ENCODE measurements around the gene GNB3. TPM values are rescaled to one million over a fixed set of nuclear protein-coding genes. Genes with fewer than 3 reads are reported as not detected.
"Not testable (repeated sequence)": the region's sequence is repeated elsewhere in the genome, so short reads cannot be mapped to it uniquely, and the experiment has no call there.

GNB3 gene
- polyA plus RNA-seq, 1 of the 3 experiments (the other 2 are of a cell fraction): 12.9 TPM

DNA sequence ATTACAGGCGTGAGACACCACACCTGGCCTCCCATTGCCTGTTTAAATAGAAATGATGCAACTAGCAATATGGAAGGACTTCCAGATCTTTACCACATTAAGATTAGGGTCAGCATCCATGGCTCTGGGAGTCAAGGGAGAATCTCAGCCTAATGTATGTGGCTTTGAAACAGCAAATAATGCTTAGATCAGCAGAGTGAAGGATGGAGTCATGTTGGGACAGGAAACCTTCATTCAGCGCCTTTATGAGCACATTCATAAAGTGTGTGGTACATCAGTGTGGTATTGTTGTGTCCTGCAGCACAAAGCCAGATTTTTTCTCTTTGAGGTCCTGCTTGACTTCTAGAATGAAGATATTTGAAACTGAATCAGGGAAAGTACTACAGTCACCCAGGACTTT lies 47.6 kb downstream of the GNB3 start:
- H4K20me1 ChIP-seq (ENCODE audit: insufficient read depth): no peaks in the 10 kb centered on the region
- no peak overlapping the region for H3K27ac ChIP-seq (ENCODE audit: low read depth in 2 of 2, low read length in 1 of 2)
- TF ChIP-seq, protein P1, sequence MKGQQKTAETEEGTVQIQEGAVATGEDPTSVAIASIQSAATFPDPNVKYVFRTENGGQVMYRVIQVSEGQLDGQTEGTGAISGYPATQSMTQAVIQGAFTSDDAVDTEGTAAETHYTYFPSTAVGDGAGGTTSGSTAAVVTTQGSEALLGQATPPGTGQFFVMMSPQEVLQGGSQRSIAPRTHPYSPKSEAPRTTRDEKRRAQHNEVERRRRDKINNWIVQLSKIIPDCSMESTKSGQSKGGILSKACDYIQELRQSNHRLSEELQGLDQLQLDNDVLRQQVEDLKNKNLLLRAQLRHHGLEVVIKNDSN (IDR thresholded peaks at IDR 0.05; ENCODE audit: borderline replicate concordance, low read depth): no peak
- TF ChIP-seq TCF12 (IDR thresholded peaks at IDR 0.05): no peak
- ChIA-PET CTCF (no interaction called here), POLR2A (no interaction called here)
- no peak overlapping the region for H3K4me2 ChIP-seq
- H3F3A ChIP-seq (replicated peaks; ENCODE audit: insufficient read depth): peaks cover 16% of the 10 kb centered on the region
- H3K4me1 ChIP-seq (ENCODE audit: control insufficient read depth in 1 of 2, insufficient read depth in 2 of 2, low read depth in 1 of 2, low read length in 1 of 2): peaks cover 6 to 9% of the 10 kb centered on the region in 2 experiments; a peak in 3 of 4 replicates
- DNase-seq: no peak
- no peaks in the 10 kb centered on the region for H3K9me2 ChIP-seq
- H3K79me2 ChIP-seq (ENCODE audit: insufficient read depth): no peaks in the 10 kb centered on the region
- H2AFZ ChIP-seq (ENCODE audit: low read depth): no peak overlapping the region
- peaks cover 2 to 5% of the 10 kb centered on the region in 2 experiments for H3K36me3 ChIP-seq (replicated peaks in 1 of 2; ENCODE audit: control insufficient read depth in 1 of 2, insufficient read depth in 2 of 2, low read length in 1 of 2)
- no peaks in the 10 kb centered on the region for H3K9me3 ChIP-seq
- no peak overlapping the region for H3K9ac ChIP-seq
- 94% methylated on average over 2 of the region's 2 CpGs for WGBS (ENCODE audit: low lambda C conversion rate)
- H3K27me3 ChIP-seq (ENCODE audit: insufficient read depth): no peaks in the 10 kb centered on the region
- H3K4me3 ChIP-seq (ENCODE audit: low read depth in 2 of 2, low read length in 1 of 2): 0 out of 4 replicates have a peak overlapping the region, but pooled peaks of 1 of the 2 experiments have one; percentile 12

DNA sequence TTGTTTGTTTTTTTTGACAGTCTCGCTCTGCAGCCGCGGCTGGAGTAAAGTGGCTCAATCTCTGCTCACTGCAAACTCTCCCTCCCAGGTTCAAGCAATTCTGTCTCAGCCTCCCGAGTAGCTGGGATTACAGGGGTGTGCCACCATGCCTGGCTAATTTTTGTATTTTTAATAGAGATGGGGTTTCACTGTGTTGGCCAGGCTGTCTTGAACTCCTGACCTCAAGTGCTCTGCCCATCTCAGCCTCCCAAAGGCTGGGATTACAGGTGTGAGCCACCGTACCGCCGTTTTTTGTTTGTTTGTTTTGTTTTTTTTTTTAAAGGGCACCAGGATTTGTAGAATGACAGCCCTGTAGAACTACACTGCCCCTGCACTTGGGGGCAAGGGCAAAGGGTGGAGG lies 48.1 kb downstream of the GNB3 start:
- H3K27ac ChIP-seq (ENCODE audit: low read depth in 2 of 2, low read length in 1 of 2); H3K79me2 ChIP-seq (ENCODE audit: insufficient read depth); H3K9me2 ChIP-seq; H3K4me1 ChIP-seq (ENCODE audit: control insufficient read depth in 1 of 2, insufficient read depth in 2 of 2, low read depth in 1 of 2, low read length in 1 of 2); H3K36me3 ChIP-seq (replicated peaks in 1 of 2; ENCODE audit: control insufficient read depth in 1 of 2, insufficient read depth in 2 of 2, low read length in 1 of 2); H3K4me2 ChIP-seq; DNase-seq; H3K27me3 ChIP-seq (ENCODE audit: insufficient read depth); H2AFZ ChIP-seq (ENCODE audit: low read depth); CTCF ChIA-PET; H3K4me3 ChIP-seq (ENCODE audit: low read depth in 2 of 2, low read length in 1 of 2); H4K20me1 ChIP-seq (ENCODE audit: insufficient read depth); H3K9me3 ChIP-seq; H3K9ac ChIP-seq: not testable (repeated sequence)
- H3F3A ChIP-seq (replicated peaks; ENCODE audit: insufficient read depth): peaks cover 16% of the 10 kb centered on the region
- POLR2A ChIA-PET: interaction anchor here (1.2 kb wide), 1 partner anchor 25 kb away, joined by 4 read pairs; the partner anchor contains the start of gene ENO2
- WGBS (ENCODE audit: low lambda C conversion rate): 93% methylated on average over 7 of the region's 7 CpGs

DNA sequence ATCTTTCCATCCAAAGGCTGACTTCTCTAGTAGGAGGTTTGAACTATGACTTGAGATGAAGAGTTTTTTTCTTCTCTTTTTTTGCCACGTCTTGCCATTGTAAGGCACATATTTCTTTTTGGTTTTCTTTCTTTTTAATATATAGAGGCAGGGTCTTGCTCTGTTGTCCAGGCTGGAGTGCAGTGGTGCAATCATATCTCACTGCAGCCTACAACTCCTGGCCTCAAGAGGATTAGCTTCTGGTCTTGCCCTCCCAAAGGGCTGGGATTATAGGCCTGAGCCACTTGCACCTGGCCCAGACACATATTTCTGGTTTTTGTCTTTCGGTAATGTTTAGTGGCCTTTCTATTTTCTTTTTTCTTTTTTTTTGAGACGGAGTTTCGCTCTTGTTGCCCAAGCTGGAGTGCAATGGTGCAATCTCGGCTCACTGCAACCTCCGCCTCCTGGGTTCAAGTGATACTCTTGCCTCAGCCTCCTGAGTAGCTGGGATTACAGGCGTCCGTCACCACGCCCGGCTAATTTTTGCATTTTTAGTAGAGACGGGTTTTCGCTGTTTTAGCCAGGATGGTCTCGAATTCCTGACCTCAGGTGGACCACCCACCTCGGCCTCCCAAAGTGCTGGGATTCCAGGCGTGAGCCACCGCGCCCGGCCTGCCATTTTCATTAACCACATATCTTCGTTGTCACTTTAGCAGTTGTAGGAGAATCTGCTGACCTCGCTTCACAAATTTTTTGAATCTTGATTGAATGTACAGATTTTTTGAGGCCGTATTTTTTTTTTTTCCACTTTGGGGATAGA lies 49.2 kb downstream of the GNB3 start:
- 95% methylated on average over 21 of the region's 21 CpGs for WGBS (ENCODE audit: low lambda C conversion rate)
- H3K4me1 ChIP-seq (ENCODE audit: control insufficient read depth in 1 of 2, insufficient read depth in 2 of 2, low read depth in 1 of 2, low read length in 1 of 2); H3K4me3 ChIP-seq (ENCODE audit: low read depth in 2 of 2, low read length in 1 of 2); H3K9me3 ChIP-seq; H3K9me2 ChIP-seq; H3K79me2 ChIP-seq (ENCODE audit: insufficient read depth); DNase-seq; H4K20me1 ChIP-seq (ENCODE audit: insufficient read depth); H3K36me3 ChIP-seq (replicated peaks in 1 of 2; ENCODE audit: control insufficient read depth in 1 of 2, insufficient read depth in 2 of 2, low read length in 1 of 2); H3K27me3 ChIP-seq (ENCODE audit: insufficient read depth): not testable (repeated sequence)
- H3K27ac ChIP-seq (ENCODE audit: low read depth in 2 of 2, low read length in 1 of 2): peak overlapping the region; percentile 89 to 96
- H3F3A ChIP-seq (replicated peaks; ENCODE audit: insufficient read depth): peaks cover 16% of the 10 kb centered on the region
- CTCF ChIA-PET: interaction anchor here (2.3 kb wide), 1 partner anchor 23 kb away, joined by 20 read pairs; the partner anchor contains the start of gene ENO2
- H3K9ac ChIP-seq: peak overlapping the region; percentile 69; the same call in 1 of the 2 replicates
- peak overlapping the region; percentile 75; the same call in 1 of the 2 replicates for H3K4me2 ChIP-seq
- POLR2A ChIA-PET: interaction anchor here (1.2 kb wide), 1 partner anchor 24 kb away, joined by 4 read pairs; the partner anchor contains the start of gene ENO2
- peak overlapping the region; percentile 95; the same call in 1 of the 2 replicates for H2AFZ ChIP-seq (ENCODE audit: low read depth)

All from SK-N-SH (cell line).